GM12864 (cell line): ENCODE measurements around the gene TP53I13.

ENCODE experiments used
- DNase-seq: peaks from one replicate; pipeline ENCODE4 v3.0.0-alpha.2; 2011; ENCODE audit warnings: low read depth
- H3K4me3 ChIP-seq: 2 replicates; pipeline ENCODE4 v1.5.1; 2011; ENCODE audit warnings: mild to moderate bottlenecking, low read depth, low read length, control low read depth
- CTCF ChIP-seq: IDR thresholded peaks from 2 replicates; pipeline ENCODE4 v1.5.1; 2011; ENCODE audit warnings: low read depth, mild to moderate bottlenecking, moderate library complexity, low read length, control low read depth, inconsistent platforms; ENCODE audit errors: missing control alignments

Gene TP53I13

GRCh38 chr17:29568331-29569244 is at the start of gene TP53I13:
Gene TP53I13 (plus strand): TSS chr17:29568701. CDS start chr17:29568759, 58 bp downstream.
- no peak for TF ChIP-seq CTCF
- DNase-seq, result no peak
- H3K4me3 ChIP-seq, result peak within 1 kb of the TSS; percentile 68

DNA sequence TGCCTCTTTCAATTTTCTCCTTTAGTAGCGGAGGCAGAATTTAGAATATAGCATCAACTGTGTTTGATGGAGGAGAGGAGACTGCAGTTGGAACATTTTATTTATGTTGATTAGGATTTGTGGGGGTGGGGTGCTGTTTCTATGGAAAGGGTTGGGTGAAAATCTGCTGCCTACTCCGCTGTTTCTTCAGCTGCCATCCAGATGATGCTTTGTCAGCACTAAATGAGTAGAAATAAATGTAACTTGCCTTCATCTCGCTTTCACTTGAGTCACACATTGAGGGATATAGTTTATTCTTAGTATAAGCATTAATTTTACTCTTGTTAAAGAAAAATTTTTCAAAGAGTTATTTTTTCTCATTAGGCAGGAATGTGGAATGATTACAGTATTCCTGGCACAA is 43.8 kb upstream of the TP53I13 start:
- no peak for TF ChIP-seq CTCF
- H3K4me3 ChIP-seq, result no peak overlapping the region
- DNase-seq, result no peak

DNA sequence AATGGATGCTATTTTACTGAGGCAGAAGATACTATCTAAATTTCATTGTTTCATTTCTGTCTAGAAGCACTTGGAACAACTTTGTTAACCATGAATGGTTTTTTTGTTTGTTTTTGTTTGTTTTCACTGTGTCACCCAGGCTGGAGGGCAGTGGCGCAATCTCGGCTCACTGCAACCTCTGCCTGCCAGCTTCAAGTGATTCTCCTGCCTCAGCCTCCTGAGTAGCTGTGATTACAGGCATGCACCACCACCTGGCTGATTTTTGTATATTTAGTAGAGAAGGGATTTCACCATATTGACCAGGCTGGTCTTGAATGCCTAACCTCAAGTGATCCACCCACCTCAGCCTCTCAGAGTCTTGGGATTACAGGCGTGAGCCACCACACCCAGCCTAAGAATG is 42.2 kb upstream of the TP53I13 start:
- no peak overlapping the region for H3K4me3 ChIP-seq
- no peak for DNase-seq
- TF ChIP-seq CTCF, result no peak

DNA sequence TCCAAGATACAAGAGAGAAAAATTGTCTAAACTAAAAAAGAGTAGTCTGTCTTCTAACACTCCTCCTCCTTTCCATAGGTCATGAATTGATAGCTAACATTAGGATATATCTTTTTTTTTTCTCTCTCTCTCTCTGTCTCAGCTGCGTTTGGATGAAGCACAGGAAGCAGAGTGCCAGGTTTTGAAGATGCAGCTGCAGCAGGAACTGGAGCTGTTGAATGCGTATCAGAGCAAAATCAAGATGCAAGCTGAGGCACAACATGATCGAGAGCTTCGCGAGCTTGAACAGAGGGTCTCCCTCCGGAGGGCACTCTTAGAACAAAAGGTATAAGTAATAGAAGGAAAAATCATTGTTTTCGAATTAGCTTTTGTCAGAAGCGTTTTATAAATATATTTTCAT is 34.5 kb upstream of the TP53I13 start:
- TF ChIP-seq CTCF, result no peak
- H3K4me3 ChIP-seq, result no peak overlapping the region
- no peak for DNase-seq

DNA sequence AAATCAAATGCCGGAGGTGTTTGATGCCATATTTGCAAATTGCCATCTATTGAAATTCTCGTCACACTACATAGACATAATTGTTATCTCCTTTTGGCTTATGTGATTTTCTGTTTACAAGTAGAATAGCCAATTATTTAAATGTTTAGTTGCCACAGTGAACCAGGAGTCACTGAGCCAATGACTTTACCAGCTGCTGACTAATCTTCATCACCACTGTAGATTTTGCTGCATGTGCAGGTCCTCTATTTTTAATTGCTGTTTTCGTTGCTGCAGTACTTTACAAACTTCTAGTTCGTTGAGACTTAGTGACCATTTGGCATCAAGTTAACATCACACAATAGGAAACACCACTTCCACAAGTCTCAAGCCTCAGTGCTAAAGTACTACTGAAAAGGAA is 24.4 kb upstream of the TP53I13 start:
- H3K4me3 ChIP-seq, result no peak overlapping the region
- TF ChIP-seq CTCF, result no peak
- DNase-seq, result no peak

DNA sequence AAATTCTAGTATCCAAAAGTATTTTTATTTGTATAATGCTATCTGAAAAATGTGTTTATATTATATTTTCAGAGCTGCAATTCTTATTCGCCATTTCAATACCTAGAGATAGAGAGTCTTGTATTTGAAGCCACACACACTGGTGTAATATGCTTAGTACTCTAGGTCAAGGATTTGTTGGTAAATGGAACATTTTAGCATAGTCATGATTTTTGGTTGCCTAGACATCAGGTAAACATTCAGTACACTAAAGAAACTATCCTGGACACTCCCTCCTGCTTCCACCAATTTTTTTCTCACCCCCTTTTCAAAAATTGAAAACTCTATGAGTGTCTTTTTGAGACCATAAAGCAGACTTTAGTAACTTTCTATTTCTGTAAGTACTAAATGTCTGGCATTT is 22.4 kb upstream of the TP53I13 start:
- H3K4me3 ChIP-seq, result no peak overlapping the region
- no peak for TF ChIP-seq CTCF
- DNase-seq, result no peak

DNA sequence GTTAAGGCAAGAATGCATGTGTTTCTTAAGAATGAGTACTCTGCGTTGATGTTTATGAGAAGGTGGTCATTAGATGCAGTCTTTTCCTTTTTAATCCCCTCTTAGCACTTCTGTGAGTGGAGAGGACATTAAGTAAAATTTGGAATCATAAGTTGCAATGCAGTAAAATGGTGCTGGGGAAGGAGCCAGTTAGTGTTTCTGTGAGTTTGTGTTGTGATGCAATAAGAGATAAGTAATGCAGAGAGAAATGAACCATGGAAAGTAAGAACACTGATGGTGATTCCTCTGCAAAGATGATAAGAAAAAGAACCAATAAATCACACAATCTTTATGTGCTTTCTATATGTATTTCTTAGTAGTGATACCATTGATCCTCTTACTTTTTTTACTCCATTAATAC is 21.7 kb upstream of the TP53I13 start:
- DNase-seq, result no peak
- no peak overlapping the region for H3K4me3 ChIP-seq
- TF ChIP-seq CTCF, result no peak
